Stimulated activated CD8-positive, alpha-beta memory T cell treated with anti-CD3 and anti-CD28 coated beads, Interleukin-12 subunit alpha, Interleukin-12 subunit beta, amount 100 ng/mL, for 24 hours (primary cell): Measurements from ENCODE around the gene PTPRK.

Experiments
- DNase-seq: peaks from one replicate; pipeline ENCODE4 v3.0.0-alpha.2; 2020; ENCODE audit errors: extremely low read depth

The PTPRK gene

DNA sequence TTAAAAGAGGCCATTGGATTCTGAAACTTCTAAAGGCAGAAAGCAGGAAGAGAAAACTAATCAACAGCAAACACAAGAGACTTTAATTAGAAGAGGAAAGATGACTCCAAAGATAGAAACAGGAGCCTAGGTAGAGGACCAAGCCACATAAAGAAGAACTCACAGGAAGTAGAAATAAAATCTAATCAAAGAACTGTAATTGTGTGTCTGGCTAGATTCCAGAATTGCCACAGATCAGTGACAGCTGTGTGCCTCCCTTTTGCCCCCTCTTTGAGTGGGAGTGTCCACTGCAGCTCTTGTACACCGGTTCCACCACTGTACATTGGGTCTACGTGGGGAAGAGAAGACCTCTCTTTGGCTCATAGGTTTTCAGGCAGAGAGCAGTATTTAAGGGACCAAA lies 597.3 kb downstream of the PTPRK start:
- no peak for DNase-seq

DNA sequence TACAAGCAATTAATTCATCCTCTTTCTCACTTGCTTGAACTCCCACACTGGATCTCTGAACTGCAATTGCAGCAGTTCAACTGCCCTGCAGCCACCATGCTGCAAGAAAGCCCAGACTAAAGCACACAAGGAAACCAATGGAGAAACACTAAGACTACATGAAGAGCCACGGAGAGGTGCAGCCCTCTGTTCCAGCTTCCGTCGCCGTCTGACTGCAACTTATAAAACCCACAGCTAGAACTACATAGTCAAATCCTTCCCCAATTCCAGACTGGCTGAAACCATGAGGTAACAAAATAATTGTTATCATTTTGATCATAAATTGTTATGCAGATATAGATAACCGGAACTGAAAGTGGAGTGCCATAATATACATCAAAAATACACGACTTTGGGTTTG lies 598.4 kb downstream of the PTPRK start:
- no peak for DNase-seq

DNA sequence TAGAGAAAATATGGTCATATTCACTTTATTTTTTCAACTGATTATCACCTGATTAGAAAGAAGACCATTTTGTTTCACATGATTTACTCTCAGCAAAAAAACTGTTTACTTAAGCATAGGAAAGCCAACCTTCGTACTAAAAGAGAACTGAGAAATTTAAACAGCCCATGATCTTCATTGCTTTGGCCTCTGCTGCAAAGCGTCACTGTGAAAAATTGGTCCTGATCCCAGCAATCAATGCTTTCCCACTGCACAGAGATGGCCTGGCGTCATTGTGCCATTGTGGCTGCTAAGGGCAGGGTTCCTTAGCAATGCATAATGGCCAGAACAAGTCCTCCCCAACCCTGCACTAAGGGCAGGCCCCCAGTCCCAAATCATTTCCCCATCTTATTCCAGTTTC lies 599.6 kb downstream of the PTPRK start:
- DNase-seq, result no peak
